Measurements from ENCODE around the gene LRRC56. TPM values are rescaled to one million over a fixed set of nuclear protein-coding genes. Genes with fewer than 3 reads are reported as not detected.

Gene LRRC56
- total and polyA plus RNA-seq, 9 of the 15 experiments (the other 6 are each of a cell fraction or from before 2014, with no cell fraction given), result 0.03 to 4.5 (median 1.0) TPM; not detected in 1

- no peak for TF ChIP-seq ZNF407 (IDR thresholded peaks at IDR 0.05; ENCODE audit: low read depth)
- no peak for TF ChIP-seq PHF20 (IDR thresholded peaks at IDR 0.05; ENCODE audit: partially characterized antibody)
- TF ChIP-seq ZSCAN29 (IDR thresholded peaks at IDR 0.05), result no peak
- TF ChIP-seq, protein P1, sequence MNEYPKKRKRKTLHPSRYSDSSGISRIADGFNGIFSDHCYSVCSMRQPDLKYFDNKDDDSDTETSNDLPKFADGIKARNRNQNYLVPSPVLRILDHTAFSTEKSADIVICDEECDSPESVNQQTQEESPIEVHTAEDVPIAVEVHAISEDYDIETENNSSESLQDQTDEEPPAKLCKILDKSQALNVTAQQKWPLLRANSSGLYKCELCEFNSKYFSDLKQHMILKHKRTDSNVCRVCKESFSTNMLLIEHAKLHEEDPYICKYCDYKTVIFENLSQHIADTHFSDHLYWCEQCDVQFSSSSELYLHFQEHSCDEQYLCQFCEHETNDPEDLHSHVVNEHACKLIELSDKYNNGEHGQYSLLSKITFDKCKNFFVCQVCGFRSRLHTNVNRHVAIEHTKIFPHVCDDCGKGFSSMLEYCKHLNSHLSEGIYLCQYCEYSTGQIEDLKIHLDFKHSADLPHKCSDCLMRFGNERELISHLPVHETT (CRISPR knock-in tag; conservative IDR thresholded peaks at IDR 0.05 in 1 of 2, IDR thresholded peaks at IDR 0.05 in 1 of 2), result 0 out of 4 replicates have a peak, but pooled peaks of 1 of the 2 experiments have one; percentile 62
- TF ChIP-seq NR2C1 (IDR thresholded peaks at IDR 0.05), result no peak
- TF ChIP-seq NR2C1 (tag; IDR thresholded peaks at IDR 0.05), result no peak
- peak; percentile 60 for TF ChIP-seq BHLHE40 (IDR thresholded peaks at IDR 0.05; ENCODE audit: low read length)
- TF ChIP-seq HNRNPL (IDR thresholded peaks at IDR 0.05; ENCODE audit: low read depth, low read length), result peak; percentile 29; the same call in 1 of the 2 replicates
- TF ChIP-seq, protein P2, sequence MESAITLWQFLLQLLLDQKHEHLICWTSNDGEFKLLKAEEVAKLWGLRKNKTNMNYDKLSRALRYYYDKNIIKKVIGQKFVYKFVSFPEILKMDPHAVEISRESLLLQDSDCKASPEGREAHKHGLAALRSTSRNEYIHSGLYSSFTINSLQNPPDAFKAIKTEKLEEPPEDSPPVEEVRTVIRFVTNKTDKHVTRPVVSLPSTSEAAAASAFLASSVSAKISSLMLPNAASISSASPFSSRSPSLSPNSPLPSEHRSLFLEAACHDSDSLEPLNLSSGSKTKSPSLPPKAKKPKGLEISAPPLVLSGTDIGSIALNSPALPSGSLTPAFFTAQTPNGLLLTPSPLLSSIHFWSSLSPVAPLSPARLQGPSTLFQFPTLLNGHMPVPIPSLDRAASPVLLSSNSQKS (CRISPR knock-in tag; IDR thresholded peaks at IDR 0.05), result no peak
- no peak for TF ChIP-seq BMI1 (IDR thresholded peaks at IDR 0.05; ENCODE audit: low read length)
- TF ChIP-seq HNRNPK (IDR thresholded peaks at IDR 0.05; ENCODE audit: low read depth, low read length, poor library complexity, severe bottlenecking), result no peak
- TF ChIP-seq ZNF23 (CRISPR knock-in tag; IDR thresholded peaks at IDR 0.05), result no peak
- peak; percentile 55 for TF ChIP-seq MEIS2 (IDR thresholded peaks at IDR 0.05; ENCODE audit: partially characterized antibody)
- no peak for TF ChIP-seq MCM5 (IDR thresholded peaks at IDR 0.05; ENCODE audit: low read depth)
- TF ChIP-seq CBX3 (IDR thresholded peaks at IDR 0.05; ENCODE audit: borderline replicate concordance in 1 of 2, low read length in 2 of 2), result no peak
- TF ChIP-seq ETV1 (tag; conservative IDR thresholded peaks at IDR 0.05; ENCODE audit: low read depth), result no peak
- TF ChIP-seq U2AF1 (optimal IDR thresholded peaks at IDR 0.05; ENCODE audit: low read depth, low read length), result no peak
- TF ChIP-seq ZNF75A (CRISPR knock-in tag; IDR thresholded peaks at IDR 0.05), result no peak
These were observed 1.5 kb upstream of the LRRC56 start, which contains the start of gene HRAS (continued) for GRCh38 chr11:535519-536454.
